Choroid plexus epithelial cell (primary cell): Measurements from ENCODE around the gene SRMS.
A peak's percentile ranks its signal among the peaks of the same experiment; 100 is the strongest.

ENCODE experiments used
- DNase-seq: peaks from one replicate; pipeline ENCODE4 v3.0.0-alpha.2; 2010; ENCODE audit warnings: low read depth
- H3K4me3 ChIP-seq: 2 replicates; pipeline ENCODE4 v1.5.1; 2011; ENCODE audit warnings: low read depth, mild to moderate bottlenecking, control low read depth, low read length, moderate library complexity
- CTCF ChIP-seq: conservative IDR thresholded peaks from 2 replicates; pipeline ENCODE4 v1.5.1; 2011; ENCODE audit warnings: low read depth, mild to moderate bottlenecking, control low read depth, inconsistent platforms, low read length, moderate library complexity

Gene SRMS

GRCh38 chr20:63498960-63499337, 48.6 kb downstream of the SRMS start, which contains the start of gene EEF1A2:
Gene EEF1A2 (minus strand): TSS chr20:63499083. CDS start chr20:63497763, 1,320 bp downstream.
- H3K4me3 ChIP-seq = no peak within 1 kb of the TSS
- TF ChIP-seq CTCF = no peak
- no peak for DNase-seq

- DNase-seq = no peak
- no peak for TF ChIP-seq CTCF
- no peak overlapping the region for H3K4me3 ChIP-seq
These were observed 49.3 kb downstream of the SRMS start for GRCh38 chr20:63497946-63498935.

GRCh38 chr20:63497138-63497945, 50.2 kb downstream of the SRMS start:
- H3K4me3 ChIP-seq = no peak overlapping the region

GRCh38 chr20:63496596-63497120, 50.9 kb downstream of the SRMS start:
- no peak for TF ChIP-seq CTCF
- H3K4me3 ChIP-seq = no peak overlapping the region
- DNase-seq = no peak

More at GRCh38 chr20:63497138-63497945, 50.2 kb downstream of the SRMS start:
- DNase-seq = no peak
- no peak for TF ChIP-seq CTCF

- peak overlapping the region; percentile 30 for H3K4me3 ChIP-seq
- peak; percentile 44 for DNase-seq
- peak; percentile 82 for TF ChIP-seq CTCF
These were observed 51.6 kb downstream of the SRMS start for GRCh38 chr20:63495741-63496595.

- TF ChIP-seq CTCF = no peak
- H3K4me3 ChIP-seq = no peak overlapping the region
- DNase-seq = no peak
These were observed 52.3 kb downstream of the SRMS start for GRCh38 chr20:63495167-63495720.
